Measurements from ENCODE around the gene CNOT3. TPM values are rescaled to one million over a fixed set of nuclear protein-coding genes. Genes with fewer than 3 reads are reported as not detected.
"Not testable (repeated sequence)": the region's sequence is repeated elsewhere in the genome, so short reads cannot be mapped to it uniquely, and the experiment has no call there.

The CNOT3 gene
- total RNA-seq (2014; rRNA removed; shearing (Covaris generic); ENCODE audit: low replicate concordance), result 9.0 and 38.0 TPM in 2 replicates

DNA sequence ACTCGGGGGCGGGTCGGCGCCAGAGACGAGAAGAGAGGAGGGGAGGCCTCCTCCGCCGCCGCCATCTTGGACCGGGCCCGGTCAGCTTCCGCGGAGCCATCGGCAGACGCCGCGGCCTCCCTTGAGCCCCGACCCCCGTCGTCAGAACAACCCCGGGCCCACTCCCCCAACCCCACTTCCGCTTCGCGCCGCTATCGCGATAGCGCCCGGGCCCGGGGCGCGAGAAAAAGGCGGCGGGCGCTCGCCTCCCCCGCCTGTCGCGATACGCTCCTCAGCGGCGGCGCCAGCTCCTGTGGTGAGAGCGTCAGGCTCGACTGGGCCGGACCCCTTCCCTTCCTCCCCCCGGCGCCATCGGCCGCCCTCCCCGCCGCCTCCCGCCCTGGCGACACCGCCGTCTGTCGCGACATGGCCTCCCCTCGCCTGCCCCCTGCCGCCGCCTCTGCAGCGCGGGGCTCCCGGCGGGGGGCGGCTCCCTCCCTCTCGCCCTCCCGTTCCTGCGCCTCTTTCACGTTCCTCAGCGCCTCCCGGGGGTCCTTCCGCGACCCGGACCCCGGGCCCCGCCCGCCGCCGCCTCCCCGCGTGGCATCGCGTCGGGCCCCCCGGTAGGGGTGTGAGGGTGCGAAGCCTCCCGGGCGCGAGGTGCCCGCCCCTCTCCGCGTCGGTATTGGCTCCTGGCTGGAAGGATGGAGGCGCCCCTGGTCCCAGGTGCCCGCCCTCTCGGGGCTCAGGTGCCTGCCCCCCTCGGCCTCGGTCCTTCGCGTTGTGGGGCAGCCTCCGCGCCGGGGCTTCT, at the start of gene CNOT3:
CNOT3 (plus strand) TSS at position 64 of the 790 bp plus-strand sequence. CDS start 5,217 bp downstream, outside the sequence.
- Histone ChIP-seq H3K9me3 (no peaks in the 10 kb centered on the region), H3K27me3 (no peaks in the 10 kb centered on the region), H3K36me3 (peaks cover 46% of the 10 kb centered on the region), H3K4me3 (peak within 1 kb of the TSS; percentile 91)
- peak; percentile 27 for DNase-seq

DNA sequence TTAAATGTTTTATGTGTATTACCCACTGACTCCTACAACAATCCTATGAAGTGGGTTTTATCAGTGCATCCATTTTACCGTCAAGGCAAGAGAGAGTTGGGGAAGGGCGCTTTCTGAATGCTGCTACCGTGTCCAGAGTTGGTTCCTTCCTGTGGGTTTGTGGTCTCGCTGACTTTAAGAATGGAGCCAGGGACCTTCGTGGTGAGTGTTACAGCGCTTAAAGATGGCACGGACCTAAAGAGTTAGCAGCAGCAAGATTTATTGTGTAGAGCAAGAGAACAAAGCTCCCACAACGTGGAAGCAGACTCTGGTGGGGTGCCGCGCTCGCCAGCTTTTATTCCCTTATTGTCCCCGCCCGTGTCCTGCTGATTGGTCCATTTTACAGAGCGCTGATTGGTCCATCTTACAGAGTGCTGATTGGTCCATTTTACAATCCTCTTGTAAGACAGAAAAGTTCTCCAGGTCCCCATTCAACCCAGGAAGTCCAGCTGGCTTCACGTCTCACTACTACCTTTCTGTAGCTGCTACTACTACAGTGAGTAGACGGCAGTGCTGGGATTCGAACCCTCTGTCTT, 43.0 kb upstream of the CNOT3 start:
- Histone ChIP-seq H3K36me3 (no peaks in the 10 kb centered on the region), H3K27me3 (peaks cover 7% of the 10 kb centered on the region), H3K9me3 (0 out of 2 replicates have a peak, but pooled peaks cover 3% of the 10 kb centered on the region), H3K4me3 (no peak overlapping the region)
- no peak for DNase-seq

DNA sequence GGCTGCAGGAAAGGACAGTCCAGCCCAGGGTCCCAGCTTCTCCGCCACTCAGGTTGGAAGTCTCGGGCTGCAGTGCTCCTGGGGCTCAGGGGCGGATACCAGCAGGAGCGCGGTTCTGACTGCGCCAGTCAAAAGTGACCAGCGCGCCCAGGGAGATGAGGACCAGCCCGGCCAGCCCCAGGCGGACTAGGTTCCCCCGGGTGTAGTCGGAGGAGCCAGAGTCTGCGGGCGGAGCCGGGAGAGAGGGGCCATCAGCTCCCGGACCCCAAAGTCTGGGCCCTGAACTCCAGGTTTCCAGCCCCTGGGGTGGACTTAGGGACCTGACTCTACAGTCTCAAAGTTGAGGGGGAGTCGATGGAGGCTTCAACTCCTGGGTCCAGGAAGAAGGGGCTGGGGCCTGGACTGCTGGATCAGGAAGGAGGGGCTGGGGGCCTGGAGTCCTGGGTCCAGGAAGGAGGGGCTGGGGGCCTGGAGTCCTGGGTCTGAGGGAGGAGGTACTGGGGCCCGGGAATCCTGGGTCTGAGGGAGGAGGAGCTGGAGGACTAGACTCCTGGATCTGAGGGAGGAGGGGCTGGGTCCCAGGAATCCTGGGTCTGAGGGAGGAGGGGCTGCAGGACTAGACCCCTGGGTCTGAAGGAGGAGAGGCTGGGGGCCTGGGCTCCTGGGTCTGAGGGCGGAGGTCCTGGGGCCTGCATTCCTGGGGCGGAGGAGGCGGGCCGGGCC, 42.3 kb upstream of the CNOT3 start:
- H3K4me3 ChIP-seq, result peak overlapping the region; percentile 10
- H3K36me3 ChIP-seq, result no peaks in the 10 kb centered on the region
- no peak for DNase-seq
- 0 out of 2 replicates have a peak, but pooled peaks cover 3% of the 10 kb centered on the region for H3K9me3 ChIP-seq
- H3K27me3 ChIP-seq, result peaks cover 7% of the 10 kb centered on the region

DNA sequence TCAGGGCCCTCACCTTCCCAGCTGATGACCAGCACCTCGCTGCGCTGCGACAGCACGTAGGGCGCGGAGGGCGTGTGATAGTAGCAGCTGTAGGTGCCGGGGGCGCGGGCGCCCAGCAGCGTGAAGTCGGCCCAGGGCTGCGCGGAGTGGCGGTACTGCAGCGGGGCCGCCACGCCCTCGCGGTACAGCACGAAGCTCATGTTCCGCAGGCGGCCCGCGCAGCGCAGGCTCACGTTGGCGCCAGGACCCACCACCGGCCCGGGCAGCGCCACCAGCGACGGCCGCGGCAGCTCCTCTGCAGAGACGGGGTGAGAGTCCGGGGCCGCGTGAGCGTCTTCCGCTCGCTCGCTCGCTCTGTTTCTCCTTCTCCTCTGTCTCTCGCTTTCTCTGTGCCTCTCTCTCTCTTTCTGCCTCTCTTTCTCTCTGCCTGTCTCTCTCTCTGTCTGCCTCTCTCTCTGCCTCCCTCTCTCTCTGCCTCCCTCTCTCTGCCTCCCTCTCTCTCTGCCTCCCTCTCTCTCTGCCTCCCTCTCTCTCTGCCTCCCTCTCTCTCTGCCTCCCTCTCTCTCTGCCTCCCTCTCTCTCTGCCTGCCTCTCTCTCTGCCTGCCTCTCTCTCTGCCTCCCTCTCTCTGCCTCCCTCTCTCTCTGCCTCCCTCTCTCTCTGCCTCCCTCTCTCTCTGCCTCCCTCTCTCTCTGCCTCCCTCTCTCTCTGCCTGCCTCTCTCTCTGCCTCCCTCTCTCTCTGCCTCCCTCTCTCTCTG, 41.5 kb upstream of the CNOT3 start:
- peak; percentile 60 for DNase-seq
- not testable (repeated sequence) for H3K9me3 ChIP-seq, H3K36me3 ChIP-seq, H3K27me3 ChIP-seq
- peak overlapping the region; percentile 10 for H3K4me3 ChIP-seq

DNA sequence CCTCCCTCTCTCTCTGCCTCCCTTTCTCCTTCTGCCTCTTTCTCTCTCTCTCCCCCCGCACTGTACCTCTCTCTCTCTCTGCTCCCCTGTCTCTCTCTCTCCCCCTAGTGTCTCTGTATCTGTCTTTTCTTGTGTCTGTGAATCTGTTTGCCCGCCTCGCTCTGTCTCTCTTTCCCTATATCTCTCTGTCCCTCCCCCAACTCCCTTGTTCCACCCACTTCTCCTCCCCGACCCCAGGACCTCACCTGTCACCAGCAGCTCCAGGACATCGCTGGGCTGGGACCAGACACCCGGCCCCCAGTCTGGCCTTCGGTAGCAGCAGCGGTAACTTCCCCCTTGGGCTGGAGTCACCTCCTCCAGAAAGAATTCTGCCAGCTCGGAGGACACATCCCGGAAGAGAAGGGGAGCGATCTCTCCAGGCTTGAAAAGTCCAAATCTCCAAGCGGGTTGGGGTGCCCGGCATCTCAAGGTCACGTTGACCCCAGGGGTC, 40.9 kb upstream of the CNOT3 start:
- no peaks in the 10 kb centered on the region for H3K36me3 ChIP-seq
- no peak overlapping the region for H3K4me3 ChIP-seq
- peaks cover 7% of the 10 kb centered on the region for H3K27me3 ChIP-seq
- H3K9me3 ChIP-seq, result 0 out of 2 replicates have a peak, but pooled peaks cover 3% of the 10 kb centered on the region
- no peak for DNase-seq

DNA sequence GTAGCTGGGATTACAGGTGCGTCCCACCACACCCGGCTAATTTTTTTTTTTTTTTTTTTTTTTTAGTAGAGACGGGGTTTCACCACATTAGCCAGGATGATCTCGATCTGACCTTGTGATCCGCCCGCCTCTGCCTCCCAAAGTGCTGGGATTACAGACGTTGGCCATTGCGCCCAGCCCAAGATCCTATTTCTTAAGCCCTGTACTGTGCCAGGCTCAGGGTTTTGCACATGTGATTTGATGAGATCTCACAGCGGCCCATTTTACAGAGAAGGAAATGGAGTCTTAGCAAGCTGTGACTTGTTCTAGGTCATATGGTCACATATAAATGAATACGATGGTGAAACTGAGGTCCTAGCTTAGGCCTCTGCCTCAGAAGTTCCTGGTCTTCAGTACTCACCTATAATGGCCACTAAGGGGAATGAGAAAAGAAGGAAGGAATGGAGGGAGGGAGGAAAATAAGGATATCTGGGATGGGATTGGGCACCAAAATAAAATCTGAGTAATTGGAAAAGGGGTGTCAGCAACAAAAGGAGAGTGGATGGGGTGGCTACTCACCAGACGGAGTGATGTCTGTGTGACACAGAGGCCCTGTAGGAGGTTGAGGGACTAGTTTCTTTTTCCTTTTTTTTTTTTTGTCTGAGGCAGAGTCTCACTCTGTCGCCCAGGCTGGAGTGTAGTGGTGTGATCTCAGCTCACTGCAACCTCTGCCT, 38.2 kb upstream of the CNOT3 start:
- no peak for DNase-seq
- Histone ChIP-seq H3K4me3 (no peak overlapping the region), H3K27me3 (0 out of 2 replicates have a peak, but pooled peaks cover 2% of the 10 kb centered on the region), H3K36me3 (no peaks in the 10 kb centered on the region; the same call in 1 of the 2 replicates), H3K9me3 (0 out of 2 replicates have a peak, but pooled peaks cover 3% of the 10 kb centered on the region)

DNA sequence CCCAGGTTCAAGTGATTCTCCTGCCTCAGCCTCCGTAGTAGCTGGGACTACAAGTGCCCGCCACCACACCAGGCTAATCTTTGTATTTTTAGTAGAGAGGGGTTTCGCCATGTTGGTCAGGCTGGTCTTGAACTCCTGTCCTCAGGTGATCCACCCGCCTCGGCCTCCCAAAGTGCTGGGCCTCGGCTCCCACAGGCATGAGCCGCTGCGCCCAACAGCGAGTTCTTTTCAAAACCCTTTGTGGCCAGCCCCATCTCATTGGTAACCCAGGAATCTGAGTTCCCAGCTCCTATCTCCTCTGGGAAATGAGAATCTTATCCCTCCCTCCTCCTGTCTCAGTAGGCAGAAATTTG, 37.7 kb upstream of the CNOT3 start:
- not testable (repeated sequence) for H3K9me3 ChIP-seq, H3K27me3 ChIP-seq, H3K4me3 ChIP-seq, H3K36me3 ChIP-seq, DNase-seq

DNA sequence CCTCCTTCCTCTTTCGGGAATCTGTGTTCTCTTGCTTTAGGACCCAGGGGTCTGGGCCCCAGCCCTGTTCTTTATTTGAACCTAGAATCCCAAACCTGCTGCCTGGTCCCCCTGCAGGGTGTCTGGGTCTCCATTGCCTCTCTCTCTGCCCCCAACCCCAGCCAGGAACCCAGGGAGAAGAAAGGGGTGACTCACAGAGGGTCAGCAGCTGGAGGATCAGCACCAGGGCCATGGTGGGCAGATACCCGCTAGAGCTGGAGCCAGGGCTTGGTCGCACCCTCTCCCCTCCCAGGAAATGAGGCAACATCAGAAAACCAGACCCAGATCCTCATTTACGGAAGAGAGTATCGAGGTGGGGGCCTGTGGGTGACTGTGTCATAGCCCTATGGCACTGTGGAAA, 37.0 kb upstream of the CNOT3 start, which contains the start of gene OSCAR:
OSCAR (minus strand) TSS at position 243 of the 400 bp plus-strand sequence; CDS start at position 232, 11 bp downstream.
- no peak for DNase-seq

DNA sequence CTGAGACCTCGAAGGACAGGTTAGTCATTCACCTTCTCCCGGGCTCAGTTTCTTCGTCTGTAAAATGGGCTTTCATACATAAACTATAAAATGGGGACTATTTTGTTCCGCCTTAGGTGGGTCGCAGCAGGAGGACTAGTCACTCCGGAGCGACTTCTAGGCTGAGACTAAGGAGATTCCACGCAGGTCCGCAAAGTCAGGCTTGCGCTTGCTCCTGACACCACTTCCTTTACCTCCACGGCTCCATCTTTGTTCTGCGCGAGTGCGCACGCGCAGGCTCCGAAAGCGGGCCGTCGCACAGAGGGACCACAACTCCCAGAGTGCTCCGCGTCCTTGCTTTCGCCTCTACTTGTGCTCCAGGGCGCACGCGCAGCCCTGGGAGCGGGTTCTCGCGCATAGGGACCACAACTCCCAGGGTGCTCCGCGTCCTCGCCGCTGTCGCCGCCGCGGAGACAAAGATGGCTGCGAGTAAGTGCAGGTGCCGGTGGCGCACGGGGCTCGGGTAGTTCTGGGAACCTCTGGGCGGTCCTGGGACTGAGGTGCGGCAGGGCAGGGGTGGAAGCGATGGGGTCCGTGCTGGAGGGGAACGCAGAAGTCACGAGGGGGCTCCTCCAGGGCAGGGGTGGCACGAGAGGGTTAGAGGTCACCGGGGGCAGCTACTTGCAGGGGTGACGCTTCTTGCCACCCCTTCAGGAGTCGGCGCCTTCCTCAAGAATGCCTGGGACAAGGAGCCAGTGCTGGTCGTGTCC, 35.0 kb upstream of the CNOT3 start, which contains the start of gene NDUFA3:
NDUFA3 (plus strand) TSS at position 435 of the 749 bp plus-strand sequence; CDS start at position 459, 24 bp downstream.
- Histone ChIP-seq H3K27me3 (no peaks in the 10 kb centered on the region), H3K4me3 (peak within 1 kb of the TSS; percentile 70), H3K36me3 (peaks cover 21% of the 10 kb centered on the region), H3K9me3 (no peaks in the 10 kb centered on the region)
- DNase-seq, result peak; percentile 99

More for the DNA sequence above, 37.0 kb upstream of the CNOT3 start, which contains the start of gene OSCAR:
- H3K9me3 ChIP-seq, result no peaks in the 10 kb centered on the region
- H3K36me3 ChIP-seq, result peaks cover 3% of the 10 kb centered on the region
- H3K27me3 ChIP-seq, result 0 out of 2 replicates have a peak, but pooled peaks cover 2% of the 10 kb centered on the region
- H3K4me3 ChIP-seq, result no peak within 1 kb of the TSS

DNA sequence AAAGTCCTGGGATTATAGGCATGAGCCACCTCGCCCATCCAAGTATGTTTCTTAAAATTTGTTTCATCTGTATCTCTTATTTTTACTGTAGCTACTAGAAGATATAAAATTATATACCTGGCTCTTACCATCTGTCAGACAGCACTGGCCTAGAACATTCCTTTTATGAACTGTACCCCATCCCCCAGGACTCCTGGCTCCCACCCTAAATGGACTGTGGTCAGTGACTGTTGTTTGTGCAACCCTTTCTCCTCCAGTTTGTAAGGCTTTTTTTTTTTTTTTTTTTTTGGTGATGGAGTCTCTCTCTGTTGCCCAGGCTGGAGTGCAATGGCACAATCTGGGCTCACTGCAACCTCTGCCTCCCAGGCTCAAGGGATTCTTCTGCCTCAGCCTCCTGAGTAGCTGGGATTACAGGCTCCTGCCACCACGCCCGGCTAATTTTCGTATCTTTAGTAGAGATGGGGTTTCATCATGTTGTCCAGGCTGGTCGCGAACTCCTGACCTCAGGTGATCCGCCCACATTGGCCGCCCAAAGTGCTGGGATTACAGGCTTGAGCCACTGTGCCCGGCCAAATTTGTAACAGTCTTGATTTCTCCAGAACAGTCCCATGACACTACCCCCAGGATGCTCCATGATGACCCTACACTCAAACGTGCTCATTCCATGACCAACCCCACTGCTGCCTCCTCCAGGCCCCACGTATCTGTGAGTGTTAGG, 32.4 kb upstream of the CNOT3 start:
- H3K4me3 ChIP-seq, result no peak overlapping the region
- no peaks in the 10 kb centered on the region for H3K27me3 ChIP-seq
- DNase-seq, result no peak
- H3K36me3 ChIP-seq, result peaks cover 41% of the 10 kb centered on the region
- H3K9me3 ChIP-seq, result no peaks in the 10 kb centered on the region

DNA sequence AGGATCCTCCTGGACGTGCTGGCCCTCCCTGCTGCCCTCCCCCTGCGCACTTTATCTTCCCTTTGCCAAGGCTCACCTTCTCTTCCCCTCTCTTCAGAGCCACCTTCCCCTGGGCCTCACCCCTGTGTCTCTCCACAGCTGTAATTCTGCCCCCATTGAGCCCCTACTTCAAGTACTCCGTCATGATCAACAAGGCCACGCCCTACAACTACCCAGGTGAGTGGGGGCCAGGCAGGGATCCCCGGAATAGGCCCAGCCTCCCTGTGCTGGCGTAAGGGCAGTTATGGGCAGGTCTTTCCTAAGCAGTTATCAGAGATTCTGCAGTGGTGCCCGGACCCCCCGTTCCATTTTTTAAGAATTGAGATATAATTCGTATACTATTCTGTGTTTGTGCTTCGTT, 31.8 kb upstream of the CNOT3 start:
- Histone ChIP-seq H3K36me3 (peaks cover 43% of the 10 kb centered on the region), H3K9me3 (no peaks in the 10 kb centered on the region), H3K27me3 (no peaks in the 10 kb centered on the region), H3K4me3 (no peak overlapping the region)
- DNase-seq, result no peak

DNA sequence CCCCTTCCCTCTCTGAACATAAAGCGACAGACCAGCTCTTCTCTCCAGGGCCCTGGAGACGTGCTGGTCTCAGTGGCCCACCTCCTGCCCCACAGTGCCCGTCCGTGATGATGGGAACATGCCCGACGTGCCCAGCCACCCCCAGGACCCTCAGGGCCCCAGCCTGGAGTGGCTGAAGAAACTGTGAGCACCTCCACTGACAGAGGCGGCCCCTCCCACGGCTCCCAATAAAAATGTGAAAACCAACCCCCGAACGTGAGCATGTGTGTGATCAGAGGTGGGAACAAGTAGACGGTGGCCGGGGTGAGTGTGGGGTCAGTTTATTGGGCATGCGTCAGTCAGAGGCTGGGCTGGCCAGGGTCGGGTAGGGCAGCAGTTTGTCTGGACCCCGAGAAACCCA, 30.8 kb upstream of the CNOT3 start:
- Histone ChIP-seq H3K27me3 (no peaks in the 10 kb centered on the region), H3K9me3 (no peaks in the 10 kb centered on the region), H3K4me3 (no peak overlapping the region), H3K36me3 (peaks cover 47% of the 10 kb centered on the region)
- no peak for DNase-seq

DNA sequence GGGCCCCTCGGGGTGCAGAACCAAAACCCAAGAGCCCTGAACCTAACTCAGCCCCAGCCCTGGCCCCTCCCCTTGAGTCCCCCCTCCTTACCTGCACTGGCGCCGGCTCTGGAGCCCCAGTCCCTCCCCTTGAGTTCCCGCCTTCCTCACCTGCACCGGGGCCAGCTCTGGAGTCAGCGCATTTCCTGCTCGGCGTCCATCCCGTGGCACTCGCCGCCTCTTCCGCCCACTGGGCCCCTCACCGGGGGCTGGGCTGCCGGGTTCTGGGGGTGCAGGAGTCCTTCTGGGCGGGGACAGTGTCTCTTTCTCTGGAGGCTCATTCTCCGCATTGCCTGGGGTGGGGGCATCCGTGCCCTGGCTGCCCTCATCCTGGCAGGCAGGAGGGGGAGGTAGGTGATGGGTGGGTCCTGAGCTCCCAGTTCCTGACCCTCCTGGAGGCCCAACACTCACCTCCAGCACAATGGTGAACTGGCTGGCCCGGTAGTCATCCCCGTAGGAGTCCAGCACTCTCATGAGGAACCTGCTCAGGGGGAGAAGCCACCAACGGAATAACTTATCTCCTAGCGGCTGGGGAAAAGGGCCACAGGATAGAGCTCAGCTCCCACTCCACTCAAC, 29.6 kb upstream of the CNOT3 start:
- Histone ChIP-seq H3K27me3 (no peaks in the 10 kb centered on the region), H3K4me3 (no peak overlapping the region), H3K36me3 (peaks cover 53% of the 10 kb centered on the region), H3K9me3 (no peaks in the 10 kb centered on the region)
- no peak for DNase-seq

DNA sequence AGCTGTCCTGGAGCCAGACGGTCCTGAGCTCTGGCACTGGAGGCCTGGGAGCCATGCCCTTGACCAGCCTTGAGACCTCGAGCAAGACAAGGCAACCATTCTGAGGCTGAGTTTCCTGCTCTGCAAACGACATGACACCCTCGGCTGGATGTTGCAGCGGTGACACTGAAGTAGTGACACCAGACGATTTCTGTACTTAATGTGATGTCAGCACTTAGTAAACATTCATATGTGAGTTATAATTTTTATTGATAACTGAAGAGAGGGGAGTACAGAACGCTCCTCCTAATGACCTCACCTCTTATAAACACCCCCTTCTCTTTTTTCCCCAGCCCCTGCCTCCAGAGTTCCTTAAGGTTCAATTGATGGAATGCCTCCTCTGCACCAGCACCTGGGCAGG, 29.1 kb upstream of the CNOT3 start:
- H3K9me3 ChIP-seq, result no peaks in the 10 kb centered on the region
- no peak for DNase-seq
- no peaks in the 10 kb centered on the region for H3K27me3 ChIP-seq
- no peak overlapping the region for H3K4me3 ChIP-seq
- H3K36me3 ChIP-seq, result peaks cover 58% of the 10 kb centered on the region

Data from MG63 (cell line).